KBM-7 (cell line): ENCODE measurements around the gene DAAM1.

Source experiments
- DNase-seq: peaks from one replicate; pipeline ENCODE4 v3.0.0-alpha.2; 2015
- in situ Hi-C: fragments of 300-500 bp; cut with MboI; formaldehyde crosslinking; loops from 2 replicates; pipeline ENCODE4 v1.14.3; 2020; ENCODE audit warnings: low sequenced_read_pairs, low pct_unique_long_range_greater_than_20kb, mixed read lengths

Gene DAAM1

GRCh38 chr14:59302313-59302712 lies 113.8 kb downstream of the DAAM1 start:
- in situ Hi-C loops, result no loop called here
- DNase-seq, result no peak

- in situ Hi-C loops, result no loop called here
These were observed 114.7 kb downstream of the DAAM1 start for GRCh38 chr14:59303216-59303615.

GRCh38 chr14:59305231-59305630 lies 116.8 kb downstream of the DAAM1 start:
- no peak for DNase-seq
- in situ Hi-C loops, result no loop called here

More at GRCh38 chr14:59303216-59303615, 114.7 kb downstream of the DAAM1 start:
- no peak for DNase-seq

GRCh38 chr14:59305836-59306555 lies 117.5 kb downstream of the DAAM1 start:
- no peak for DNase-seq
- in situ Hi-C loops, result no loop called here

- in situ Hi-C loops, result no loop called here
- DNase-seq, result no peak
These were observed 118.3 kb downstream of the DAAM1 start for GRCh38 chr14:59306775-59307174.

GRCh38 chr14:59308086-59308485 lies 119.6 kb downstream of the DAAM1 start:
- in situ Hi-C loops, result no loop called here
- DNase-seq, result no peak

- in situ Hi-C loops, result no loop called here
- no peak for DNase-seq
These were observed 120.2 kb downstream of the DAAM1 start for GRCh38 chr14:59308673-59309072.

GRCh38 chr14:59309291-59309900 lies 120.9 kb downstream of the DAAM1 start:
- in situ Hi-C loops, result no loop called here
- DNase-seq, result no peak

- in situ Hi-C loops, result no loop called here
- DNase-seq, result peak; percentile 5
These were observed 122.2 kb downstream of the DAAM1 start for GRCh38 chr14:59310633-59311032.

GRCh38 chr14:59311723-59312122 lies 123.3 kb downstream of the DAAM1 start:
- DNase-seq, result no peak
- in situ Hi-C loops, result no loop called here

GRCh38 chr14:59313144-59313651 lies 124.7 kb downstream of the DAAM1 start:
- in situ Hi-C loops, result no loop called here
- no peak for DNase-seq

GRCh38 chr14:59313658-59314608 lies 125.5 kb downstream of the DAAM1 start:
- in situ Hi-C loops, result no loop called here
- DNase-seq, result no peak

- DNase-seq, result no peak
- in situ Hi-C loops, result no loop called here
These were observed 126.6 kb downstream of the DAAM1 start for GRCh38 chr14:59314953-59315599.

- peak; percentile 11 for DNase-seq
- in situ Hi-C loops, result no loop called here
These were observed 127.8 kb downstream of the DAAM1 start for GRCh38 chr14:59316151-59316830.

GRCh38 chr14:59317346-59317745 lies 128.9 kb downstream of the DAAM1 start:
- DNase-seq, result no peak
- in situ Hi-C loops, result no loop called here

- no peak for DNase-seq
- in situ Hi-C loops, result no loop called here
These were observed 129.5 kb downstream of the DAAM1 start for GRCh38 chr14:59317798-59318505.

GRCh38 chr14:59318908-59319307 lies 130.4 kb downstream of the DAAM1 start:
- DNase-seq, result no peak
- in situ Hi-C loops, result no loop called here

- in situ Hi-C loops, result no loop called here
These were observed 131.9 kb downstream of the DAAM1 start for GRCh38 chr14:59320361-59320760.

More at GRCh38 chr14:59320361-59320760, 131.9 kb downstream of the DAAM1 start:
- DNase-seq, result peak; percentile 13
